SK-N-MC (cell line): Measurements from ENCODE around the gene C15orf40.
A peak's percentile ranks its signal among the peaks of the same experiment; 100 is the strongest.
"Not testable (repeated sequence)": the region's sequence is repeated elsewhere in the genome, so short reads cannot be mapped to it uniquely, and the experiment has no call there.

Source experiments
- DNase-seq: peaks from one replicate; pipeline ENCODE4 v3.0.0-alpha.2; 2011; ENCODE audit warnings: low read depth, low spot score
- H3K27ac ChIP-seq: fragments of 200-600 bp; sonication (generic); 2 replicates; pipeline ENCODE4 v1.5.1; 2016; ENCODE audit warnings: mixed run types
- H3K36me3 ChIP-seq: fragments of 200-600 bp; sonication (generic); 2 replicates; pipeline ENCODE4 v1.6.1; 2017; ENCODE audit warnings: antibody characterized with exemption, low read length, mixed read lengths; ENCODE audit not compliant: insufficient read depth
- H3K4me3 ChIP-seq: fragments of 200-600 bp; sonication (generic); 2 replicates; pipeline ENCODE4 v1.5.1; 2016
- H3K9ac ChIP-seq: fragments of 200-600 bp; sonication (generic); 2 replicates; pipeline ENCODE4 v1.8.0; 2017; ENCODE audit warnings: mixed run types, mixed read lengths; ENCODE audit not compliant: insufficient read length
- H3K9me3 ChIP-seq: fragments of 200-600 bp; sonication (generic); 2 replicates; pipeline ENCODE4 v1.6.1; 2017; ENCODE audit warnings: low read depth, mild to moderate bottlenecking, antibody characterized with exemption, low read length, moderate library complexity, mixed read lengths
- EZH2 ChIP-seq: fragments of 200-600 bp; sonication (generic); IDR thresholded peaks from one replicate; pipeline ENCODE4 v1.6.1; 2017; ENCODE audit warnings: antibody characterized with exemption
- FOXP2 ChIP-seq: optimal IDR thresholded peaks from 2 replicates; pipeline ENCODE3; 2011; ENCODE audit warnings: mild to moderate bottlenecking, moderate library complexity; ENCODE audit not compliant: insufficient read depth; ENCODE audit errors: extremely low read length, control extremely low read depth
- POLR2AphosphoS5 ChIP-seq: IDR thresholded peaks from 2 replicates; pipeline ENCODE4 v1.6.1; 2012; ENCODE audit warnings: mild to moderate bottlenecking, low read depth, low read length, borderline replicate concordance

C15orf40 gene

DNA sequence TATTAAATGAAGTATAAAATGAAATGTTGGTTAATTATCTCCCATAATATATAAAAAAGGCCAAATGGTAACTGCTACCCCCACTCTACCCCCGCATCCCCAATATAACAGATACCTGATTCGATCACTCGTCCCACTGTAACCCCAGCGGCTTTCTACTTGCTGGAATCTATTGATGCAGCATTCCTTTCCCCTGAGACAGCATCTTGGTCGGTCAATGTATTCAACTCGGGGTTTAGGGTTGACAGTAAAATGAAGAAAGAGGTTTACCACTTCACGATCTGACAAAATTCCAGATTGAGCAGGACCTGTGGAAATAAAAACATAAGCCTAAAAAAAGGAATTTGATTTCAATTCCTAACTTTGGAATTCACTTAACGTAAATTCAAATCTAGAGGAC is 18.6 kb upstream of the C15orf40 start:
- H3K27ac ChIP-seq, result no peak overlapping the region
- H3K36me3 ChIP-seq, result peaks cover 39% of the 10 kb centered on the region
- H3K9ac ChIP-seq, result no peak overlapping the region
- TF ChIP-seq EZH2 (no peak), POLR2AphosphoS5 (no peak), FOXP2 (no peak)
- H3K4me3 ChIP-seq, result no peak overlapping the region
- DNase-seq, result no peak
- H3K9me3 ChIP-seq, result no peaks in the 10 kb centered on the region

DNA sequence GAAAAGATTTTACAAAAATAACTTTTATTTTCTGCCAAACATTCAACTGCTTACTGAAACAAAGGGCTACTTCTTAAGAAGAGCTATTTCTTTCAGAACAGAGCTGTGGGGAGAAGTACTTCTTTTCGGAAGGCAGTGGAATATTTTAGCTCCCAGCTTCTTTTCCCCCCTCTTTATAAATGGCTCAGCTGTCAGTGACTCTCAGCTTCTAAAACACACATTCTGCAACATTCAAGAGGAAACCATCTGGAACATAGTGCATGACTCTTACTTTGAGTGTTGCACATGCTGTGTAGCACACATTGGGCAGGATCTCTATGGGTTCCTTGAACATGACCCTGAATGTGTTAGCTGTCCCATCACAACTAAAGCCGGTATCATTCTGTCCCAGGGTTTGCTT is 7.0 kb upstream of the C15orf40 start:
- peaks cover 40% of the 10 kb centered on the region for H3K36me3 ChIP-seq
- no peak for DNase-seq
- H3K27ac ChIP-seq, result no peak overlapping the region
- TF ChIP-seq POLR2AphosphoS5 (no peak), EZH2 (no peak), FOXP2 (no peak)
- no peaks in the 10 kb centered on the region for H3K9me3 ChIP-seq
- H3K9ac ChIP-seq, result no peak overlapping the region
- no peak overlapping the region for H3K4me3 ChIP-seq

DNA sequence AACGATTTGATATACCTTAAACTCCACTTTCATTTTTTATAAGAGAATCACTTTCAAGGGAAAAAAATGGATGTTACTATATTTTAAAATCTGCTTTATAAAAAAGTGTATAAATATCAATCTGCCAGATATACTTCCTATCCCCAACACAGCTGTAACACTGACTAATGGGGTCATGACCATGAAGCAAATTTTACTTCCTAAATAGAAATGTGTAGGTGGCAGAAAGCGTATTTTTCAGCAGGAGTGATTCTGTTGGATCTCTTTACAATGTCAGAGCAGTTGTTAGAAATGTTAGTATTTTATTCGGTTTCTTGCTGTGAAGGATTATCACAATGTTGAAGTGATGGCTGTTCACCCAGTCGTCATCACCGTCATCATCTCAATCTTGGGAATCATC is 5.5 kb upstream of the C15orf40 start:
- no peaks in the 10 kb centered on the region for H3K9me3 ChIP-seq
- H3K9ac ChIP-seq, result no peak overlapping the region
- peaks cover 40% of the 10 kb centered on the region for H3K36me3 ChIP-seq
- TF ChIP-seq EZH2 (no peak), FOXP2 (no peak), POLR2AphosphoS5 (no peak)
- no peak for DNase-seq
- H3K4me3 ChIP-seq, result no peak overlapping the region
- no peak overlapping the region for H3K27ac ChIP-seq

DNA sequence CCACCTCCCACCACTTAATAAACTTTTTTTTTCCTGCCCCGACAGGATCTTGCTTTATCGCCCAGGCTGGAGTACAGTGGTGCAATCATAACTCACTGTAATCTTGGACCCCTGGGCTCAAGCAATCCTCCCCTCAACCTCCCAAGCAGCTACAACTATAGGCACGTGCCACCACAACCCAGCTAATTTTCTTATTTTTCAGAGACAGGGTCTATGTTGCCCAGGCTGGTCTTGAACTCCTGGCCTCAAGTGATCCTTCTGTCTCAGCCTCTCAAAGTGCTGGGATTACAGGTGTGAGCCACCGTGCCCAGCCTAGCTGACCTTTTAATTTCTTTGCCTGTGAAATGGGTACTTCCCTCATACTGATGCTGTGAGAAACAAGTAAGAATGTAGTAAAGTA is 3.9 kb upstream of the C15orf40 start:
- DNase-seq, result no peak
- H3K36me3 ChIP-seq, result peaks cover 30% of the 10 kb centered on the region
- TF ChIP-seq POLR2AphosphoS5 (no peak), EZH2 (no peak), FOXP2 (no peak)
- no peaks in the 10 kb centered on the region for H3K9me3 ChIP-seq
- no peak overlapping the region for H3K27ac ChIP-seq
- no peak overlapping the region for H3K4me3 ChIP-seq
- no peak overlapping the region for H3K9ac ChIP-seq

DNA sequence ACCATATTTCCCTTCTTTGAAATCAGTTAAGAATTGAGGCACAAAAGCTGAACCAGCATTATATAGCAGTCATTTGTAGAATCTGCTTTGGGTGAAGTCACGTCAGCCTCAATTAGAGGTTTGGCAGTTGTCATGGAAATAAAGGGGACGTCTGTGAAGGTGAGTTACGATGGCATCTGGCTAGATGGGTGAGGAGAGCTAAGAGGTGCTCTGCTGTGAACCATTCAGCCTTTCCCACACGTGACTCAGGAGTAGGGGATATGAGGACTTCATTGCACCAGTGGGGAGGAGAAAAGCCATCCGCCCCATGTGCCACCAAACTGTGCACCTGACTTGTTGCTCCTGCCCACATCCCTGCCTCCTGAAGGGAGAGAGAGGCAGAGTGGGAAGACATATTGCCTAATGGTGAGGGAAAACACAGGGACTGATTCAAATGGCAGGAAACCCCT is 2.8 kb upstream of the C15orf40 start:
- no peak for DNase-seq
- no peak for TF ChIP-seq POLR2AphosphoS5
- TF ChIP-seq EZH2, result no peak

DNA sequence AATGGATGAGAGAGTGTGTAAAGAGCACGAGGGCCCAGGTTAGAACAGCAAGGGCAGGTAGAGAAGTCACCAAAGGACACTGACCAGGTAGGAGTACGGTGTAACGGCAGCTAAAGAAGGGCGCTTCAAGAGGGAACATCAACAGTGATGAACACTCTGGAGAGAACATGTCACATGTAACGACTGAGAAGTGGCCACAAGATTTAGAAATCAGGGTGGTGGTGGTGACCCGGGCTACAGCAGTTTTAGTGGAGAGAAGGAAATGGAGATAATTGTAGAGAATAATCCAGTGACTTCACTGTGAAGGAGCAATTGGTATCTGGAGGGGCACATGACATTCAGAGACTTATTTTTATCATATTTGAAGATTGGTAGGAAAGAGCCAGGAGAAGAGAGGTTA is 1.2 kb upstream of the C15orf40 start:
- no peak overlapping the region for H3K9ac ChIP-seq
- TF ChIP-seq POLR2AphosphoS5 (no peak), FOXP2 (no peak), EZH2 (no peak)
- no peak overlapping the region for H3K4me3 ChIP-seq
- no peak overlapping the region for H3K27ac ChIP-seq
- no peak for DNase-seq
- H3K9me3 ChIP-seq, result no peaks in the 10 kb centered on the region
- H3K36me3 ChIP-seq, result peaks cover 27% of the 10 kb centered on the region

More for the DNA sequence above, 2.8 kb upstream of the C15orf40 start:
- H3K9ac ChIP-seq, result no peak overlapping the region
- H3K27ac ChIP-seq, result no peak overlapping the region; the same call in 1 of the 2 replicates
- no peaks in the 10 kb centered on the region for H3K9me3 ChIP-seq
- H3K4me3 ChIP-seq, result no peak overlapping the region
- H3K36me3 ChIP-seq, result peaks cover 29% of the 10 kb centered on the region

DNA sequence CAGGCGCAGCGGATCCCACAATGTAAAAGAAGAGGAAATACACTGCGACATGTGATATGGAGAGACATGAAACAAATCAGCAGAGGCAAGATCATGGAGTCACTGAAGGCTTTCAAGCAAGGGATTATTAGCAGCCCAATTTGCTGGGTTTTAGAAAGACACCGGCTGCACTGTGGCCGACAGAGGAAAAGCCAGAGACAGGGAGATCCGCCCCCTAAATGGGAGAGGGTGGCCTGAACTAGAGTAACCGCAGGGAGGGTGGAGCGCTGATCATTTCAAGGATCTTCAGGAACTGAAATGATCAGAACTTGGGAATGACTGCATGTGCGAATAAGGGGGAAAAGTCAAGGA is 612 bp upstream of the C15orf40 start:
- TF ChIP-seq EZH2 (no peak), POLR2AphosphoS5 (no peak), FOXP2 (no peak)
- no peaks in the 10 kb centered on the region for H3K9me3 ChIP-seq
- H3K27ac ChIP-seq, result no peak overlapping the region
- H3K4me3 ChIP-seq, result peak overlapping the region; percentile 100
- peaks cover 23% of the 10 kb centered on the region for H3K36me3 ChIP-seq
- H3K9ac ChIP-seq, result peak overlapping the region; percentile 83
- DNase-seq, result no peak

DNA sequence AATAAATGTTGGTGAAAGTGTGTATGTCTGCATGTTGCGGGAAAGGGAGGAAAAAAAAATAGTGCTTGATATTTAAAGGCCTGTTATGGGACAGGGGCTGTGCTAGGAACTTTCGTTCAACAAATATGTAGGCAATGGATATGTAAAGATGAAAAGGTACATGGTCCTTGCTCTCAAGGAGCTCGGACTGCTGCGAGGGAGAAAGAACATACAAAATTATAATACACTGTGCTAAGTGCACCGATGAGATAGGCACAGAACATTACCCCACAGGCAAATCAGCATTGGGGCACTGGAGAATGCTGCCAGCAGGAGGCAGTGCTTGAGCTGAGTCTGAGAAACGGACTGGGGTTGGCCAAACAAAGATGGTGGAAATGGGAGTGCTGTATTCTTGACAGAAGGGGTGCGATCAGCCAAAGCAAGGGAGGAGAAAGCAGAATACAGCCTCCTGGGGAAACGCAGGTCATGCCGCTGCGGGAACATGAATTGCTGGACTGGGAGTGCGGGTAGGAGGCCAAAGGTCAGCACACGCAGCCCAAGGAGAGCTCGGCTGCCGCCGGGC is 649 bp downstream of the C15orf40 start:
- DNase-seq, result peak; percentile 34
- no peak overlapping the region for H3K27ac ChIP-seq
- no peaks in the 10 kb centered on the region for H3K9me3 ChIP-seq
- peaks cover 26% of the 10 kb centered on the region for H3K36me3 ChIP-seq
- peak overlapping the region; percentile 100 for H3K4me3 ChIP-seq
- H3K9ac ChIP-seq, result peak overlapping the region; percentile 83
- TF ChIP-seq EZH2 (no peak), FOXP2 (peak; percentile 55)

DNA sequence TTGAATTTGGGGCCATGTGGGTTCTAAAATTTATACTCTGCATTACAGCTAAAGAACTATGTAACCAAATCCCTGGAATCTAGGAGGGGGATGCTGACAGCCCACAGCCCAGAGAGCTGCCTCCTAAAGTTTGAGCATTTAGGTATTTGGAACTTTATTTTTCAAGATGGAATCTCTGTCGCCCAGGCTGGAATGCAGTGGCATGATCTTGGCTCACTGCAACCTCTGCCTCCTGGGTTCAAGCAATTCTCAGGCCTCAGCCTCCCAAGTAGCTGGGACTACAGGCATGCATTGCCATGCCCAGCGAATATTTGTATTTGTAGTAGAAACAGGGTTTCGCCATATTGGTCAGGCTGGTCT is 10.8 kb downstream of the C15orf40 start:
- not testable (repeated sequence) for H3K9me3 ChIP-seq, H3K4me3 ChIP-seq, DNase-seq, H3K36me3 ChIP-seq, H3K27ac ChIP-seq, H3K9ac ChIP-seq
